ENCODE measurements around the gene KLHL1.

The KLHL1 gene

GRCh38 chr13:69928262-69928661, 180.0 kb downstream of the KLHL1 start:
- CTCF ChIA-PET, result no interaction called here
- POLR2A ChIA-PET, result no interaction called here
- no peak for TF ChIP-seq ZNF10 (tag by site-specific recombination; IDR thresholded peaks at IDR 0.05)
- TF ChIP-seq ZNF211 (tag by site-specific recombination; IDR thresholded peaks at IDR 0.05; ENCODE audit: low read depth), result no peak
- TF ChIP-seq ZNF335 (tag by site-specific recombination; conservative IDR thresholded peaks at IDR 0.05), result no peak
- TF ChIP-seq ZNF280D (tag by site-specific recombination; IDR thresholded peaks at IDR 0.05), result no peak
- TF ChIP-seq ZNF302 (tag by site-specific recombination; IDR thresholded peaks at IDR 0.05; ENCODE audit: low read depth), result no peak
- TF ChIP-seq ZNF571 (tag by site-specific recombination; IDR thresholded peaks at IDR 0.05), result no peak
- TF ChIP-seq ZFP37 (tag by site-specific recombination; IDR thresholded peaks at IDR 0.05), result no peak
- TF ChIP-seq ZNF596 (tag by site-specific recombination; IDR thresholded peaks at IDR 0.05), result no peak
- TF ChIP-seq ZNF366 (tag by site-specific recombination; conservative IDR thresholded peaks at IDR 0.05), result no peak
- TF ChIP-seq KLF7 (tag by site-specific recombination; IDR thresholded peaks at IDR 0.05; ENCODE audit: borderline replicate concordance), result no peak

GRCh38 chr13:69921156-69921555, 187.1 kb downstream of the KLHL1 start:
- no peaks in the 10 kb centered on the region for H3K36me3 ChIP-seq (ENCODE audit: control insufficient read depth in 2 of 2, insufficient read depth in 1 of 2, low read length in 2 of 2)
- ChIA-PET CTCF (no interaction called here), POLR2A (no interaction called here)

More at GRCh38 chr13:69928262-69928661, 180.0 kb downstream of the KLHL1 start:
- Histone ChIP-seq H3K27ac (ENCODE audit: extremely low read depth, low read depth, low read length) (no peak overlapping the region), H3K9me3 (ENCODE audit: control insufficient read depth, insufficient read depth, low read depth, low read length) (no peaks in the 10 kb centered on the region), H3K4me3 (ENCODE audit: low read depth, low read length) (no peak overlapping the region), H3K4me1 (ENCODE audit: control insufficient read depth, insufficient read depth, low read length) (no peaks in the 10 kb centered on the region), H3K36me3 (ENCODE audit: control insufficient read depth in 2 of 2, insufficient read depth in 1 of 2, low read length in 2 of 2) (no peaks in the 10 kb centered on the region)

More at GRCh38 chr13:69921156-69921555, 187.1 kb downstream of the KLHL1 start:
- Histone ChIP-seq H3K4me3 (ENCODE audit: low read depth, low read length) (no peak overlapping the region), H3K4me1 (ENCODE audit: control insufficient read depth, insufficient read depth, low read length) (no peaks in the 10 kb centered on the region), H3K27ac (ENCODE audit: extremely low read depth, low read depth, low read length) (no peak overlapping the region), H3K9me3 (ENCODE audit: control insufficient read depth, insufficient read depth, low read depth, low read length) (no peaks in the 10 kb centered on the region)
- TF ChIP-seq ZSCAN18 (tag by site-specific recombination; IDR thresholded peaks at IDR 0.05), result no peak
- TF ChIP-seq PRDM6 (tag by site-specific recombination; IDR thresholded peaks at IDR 0.05), result no peak
- no peak for TF ChIP-seq ZNF416 (tag by site-specific recombination; IDR thresholded peaks at IDR 0.05)
- no peak for TF ChIP-seq ZBTB7A (tag by site-specific recombination; IDR thresholded peaks at IDR 0.05; ENCODE audit: low read depth)
- TF ChIP-seq ELK4 (IDR thresholded peaks at IDR 0.05; ENCODE audit: borderline replicate concordance, low read depth, low read length), result no peak
- TF ChIP-seq ZNF747 (tag by site-specific recombination; IDR thresholded peaks at IDR 0.05), result no peak
- TF ChIP-seq ZFP3 (tag by site-specific recombination; IDR thresholded peaks at IDR 0.05; ENCODE audit: low read depth), result no peak
- TF ChIP-seq ZNF223 (tag by site-specific recombination; IDR thresholded peaks at IDR 0.05), result no peak
- no peak for TF ChIP-seq ZNF621 (tag by site-specific recombination; IDR thresholded peaks at IDR 0.05)
- TF ChIP-seq ZNF501 (tag by site-specific recombination; IDR thresholded peaks at IDR 0.05), result no peak
- TF ChIP-seq ZNF548 (tag by site-specific recombination; IDR thresholded peaks at IDR 0.05), result no peak
- TF ChIP-seq ZNF549 (tag by site-specific recombination; IDR thresholded peaks at IDR 0.05), result no peak
- TF ChIP-seq ZSCAN16 (tag by site-specific recombination; IDR thresholded peaks at IDR 0.05), result no peak
- TF ChIP-seq ZBTB10 (tag by site-specific recombination; IDR thresholded peaks at IDR 0.05), result no peak
- no peak for TF ChIP-seq KLF9 (tag by site-specific recombination; IDR thresholded peaks at IDR 0.05; ENCODE audit: low read depth)
- no peak for TF ChIP-seq MZF1 (tag by site-specific recombination; IDR thresholded peaks at IDR 0.05; ENCODE audit: borderline replicate concordance)
- TF ChIP-seq ZNF274 (IDR thresholded peaks at IDR 0.05; ENCODE audit: low read length), result no peak
- no peak for TF ChIP-seq ZNF274 (tag by site-specific recombination; IDR thresholded peaks at IDR 0.05; ENCODE audit: borderline replicate concordance)

Data from HEK293 (cell line).